Measurements from ENCODE around the gene LINC00237.

LINC00237 gene

GRCh38 chr20:21052241-21052640 is 53.9 kb downstream of the LINC00237 start:
- H3K9ac ChIP-seq (ENCODE audit: low read length) = no peak overlapping the region
- no peaks in the 10 kb centered on the region for H3F3A ChIP-seq (ENCODE audit: insufficient read depth, low read length)
- no peaks in the 10 kb centered on the region for H3K79me2 ChIP-seq (ENCODE audit: low read length)
- no peaks in the 10 kb centered on the region for H3K4me1 ChIP-seq (ENCODE audit: low read length)
- no peak overlapping the region for H3K27ac ChIP-seq (ENCODE audit: low read length)
- H3K4me3 ChIP-seq (ENCODE audit: low read length) = no peak overlapping the region
- H2AFZ ChIP-seq (ENCODE audit: low read length) = no peak overlapping the region
- H3K27me3 ChIP-seq (replicated peaks; ENCODE audit: insufficient read depth, low read length) = no peaks in the 10 kb centered on the region
- H3K4me2 ChIP-seq (ENCODE audit: low read depth, low read length) = no peak overlapping the region
- TF ChIP-seq CTCF (IDR thresholded peaks at IDR 0.05; ENCODE audit: low read length) (no peak), EZH2 (optimal IDR thresholded peaks at IDR 0.05; ENCODE audit: low read depth, low read length) (no peak), EZH2phosphoT487 (IDR thresholded peaks at IDR 0.05; ENCODE audit: low read length) (no peak)
- H4K20me1 ChIP-seq (ENCODE audit: insufficient read depth, low read length) = no peaks in the 10 kb centered on the region
- H3K36me3 ChIP-seq (replicated peaks; ENCODE audit: insufficient read depth, low read length) = no peaks in the 10 kb centered on the region
- H3K9me2 ChIP-seq (replicated peaks; ENCODE audit: insufficient read depth, low read length) = no peaks in the 10 kb centered on the region
- H3K9me3 ChIP-seq (replicated peaks; ENCODE audit: insufficient read depth, low read length) = no peaks in the 10 kb centered on the region
- DNase-seq = no peak

GRCh38 chr20:21050710-21051109 is 55.4 kb downstream of the LINC00237 start:
- no peaks in the 10 kb centered on the region for H3K9me3 ChIP-seq (replicated peaks; ENCODE audit: insufficient read depth, low read length)
- H3K4me3 ChIP-seq (ENCODE audit: low read length) = no peak overlapping the region
- no peaks in the 10 kb centered on the region for H3K79me2 ChIP-seq (ENCODE audit: low read length)
- TF ChIP-seq EZH2 (optimal IDR thresholded peaks at IDR 0.05; ENCODE audit: low read depth, low read length) (no peak), EZH2phosphoT487 (IDR thresholded peaks at IDR 0.05; ENCODE audit: low read length) (no peak), CTCF (IDR thresholded peaks at IDR 0.05; ENCODE audit: low read length) (no peak)
- H3K9ac ChIP-seq (ENCODE audit: low read length) = no peak overlapping the region
- DNase-seq = no peak
- no peaks in the 10 kb centered on the region for H3K4me1 ChIP-seq (ENCODE audit: low read length)
- H3K36me3 ChIP-seq (replicated peaks; ENCODE audit: insufficient read depth, low read length) = no peaks in the 10 kb centered on the region
- H4K20me1 ChIP-seq (ENCODE audit: insufficient read depth, low read length) = no peaks in the 10 kb centered on the region
- H2AFZ ChIP-seq (ENCODE audit: low read length) = no peak overlapping the region
- H3K27ac ChIP-seq (ENCODE audit: low read length) = no peak overlapping the region
- no peaks in the 10 kb centered on the region for H3K9me2 ChIP-seq (replicated peaks; ENCODE audit: insufficient read depth, low read length)
- H3K4me2 ChIP-seq (ENCODE audit: low read depth, low read length) = no peak overlapping the region
- no peaks in the 10 kb centered on the region for H3K27me3 ChIP-seq (replicated peaks; ENCODE audit: insufficient read depth, low read length)
- H3F3A ChIP-seq (ENCODE audit: insufficient read depth, low read length) = no peaks in the 10 kb centered on the region

- Histone ChIP-seq H3F3A (ENCODE audit: insufficient read depth, low read length) (no peaks in the 10 kb centered on the region), H3K9ac (ENCODE audit: low read length) (no peak overlapping the region), H3K9me2 (replicated peaks; ENCODE audit: insufficient read depth, low read length) (no peaks in the 10 kb centered on the region), H4K20me1 (ENCODE audit: insufficient read depth, low read length) (no peaks in the 10 kb centered on the region), H3K4me3 (ENCODE audit: low read length) (no peak overlapping the region), H3K27me3 (replicated peaks; ENCODE audit: insufficient read depth, low read length) (no peaks in the 10 kb centered on the region), H3K9me3 (replicated peaks; ENCODE audit: insufficient read depth, low read length) (no peaks in the 10 kb centered on the region), H2AFZ (ENCODE audit: low read length) (no peak overlapping the region), H3K4me1 (ENCODE audit: low read length) (no peaks in the 10 kb centered on the region), H3K36me3 (replicated peaks; ENCODE audit: insufficient read depth, low read length) (no peaks in the 10 kb centered on the region), H3K4me2 (ENCODE audit: low read depth, low read length) (no peak overlapping the region), H3K27ac (ENCODE audit: low read length) (no peak overlapping the region), H3K79me2 (ENCODE audit: low read length) (no peaks in the 10 kb centered on the region)
- no peak for TF ChIP-seq EZH2phosphoT487 (IDR thresholded peaks at IDR 0.05; ENCODE audit: low read length)
- TF ChIP-seq CTCF (IDR thresholded peaks at IDR 0.05; ENCODE audit: low read length) = no peak
- TF ChIP-seq EZH2 (optimal IDR thresholded peaks at IDR 0.05; ENCODE audit: low read depth, low read length) = no peak
- DNase-seq = no peak
These were observed 56.8 kb downstream of the LINC00237 start for GRCh38 chr20:21049305-21049828.

Data from MM.1S (cell line).